ENCODE data around the gene HDAC3. TPM values are rescaled to one million over a fixed set of nuclear protein-coding genes. Genes with fewer than 3 reads are reported as not detected.

The HDAC3 gene
- total and polyA plus RNA-seq, 12 donors = 53.1 to 101 (median 80.5) TPM

DNA sequence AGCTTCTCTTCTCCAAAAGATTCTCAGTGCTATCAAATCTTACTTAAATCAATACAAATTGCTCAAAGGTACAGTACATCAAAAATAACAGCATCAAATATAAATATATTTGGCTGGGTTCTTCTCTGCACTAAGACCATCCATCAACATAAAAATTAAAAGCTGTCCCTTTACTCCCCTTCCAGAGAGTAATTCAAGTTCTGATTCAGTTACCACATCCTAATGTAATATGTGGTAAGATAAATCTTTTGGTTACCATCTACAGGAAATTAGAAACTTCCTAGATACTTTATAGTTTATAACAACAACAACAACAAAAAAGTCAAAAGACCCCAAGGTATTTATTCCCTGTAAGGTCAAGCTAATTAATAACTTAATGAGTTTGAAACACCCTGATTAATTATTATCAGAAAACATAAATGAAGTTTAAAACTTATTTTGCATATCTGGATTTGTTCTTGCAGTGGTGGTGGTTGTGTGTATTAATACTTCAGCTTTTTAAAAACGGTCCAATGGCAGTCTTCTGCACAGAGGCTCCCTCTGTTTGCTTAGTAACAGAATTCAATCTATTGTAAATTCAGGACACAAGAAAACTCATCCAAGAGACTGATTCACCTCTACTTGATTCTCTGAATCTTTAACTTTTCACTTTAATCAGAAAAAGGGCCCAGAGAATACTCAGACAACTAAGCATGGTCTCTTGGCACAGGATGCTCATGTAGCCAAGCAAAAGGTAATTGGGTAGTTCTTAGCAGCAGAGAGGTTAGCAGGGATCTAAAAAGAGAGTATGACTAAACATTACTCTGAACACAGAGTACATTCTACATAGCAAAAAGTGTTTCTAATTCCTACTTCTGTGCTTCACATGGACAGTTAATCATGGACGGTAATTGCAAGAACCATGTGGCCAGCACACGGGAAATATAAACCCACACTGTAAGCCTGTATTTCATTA, 38.0 kb downstream of the HDAC3 start:
- Histone ChIP-seq H3K4me3 (no peak overlapping the region), H3K9me3 (replicated peaks in 1 of 3) (no peaks in the 10 kb centered on the region), H3K27ac (peak overlapping the region in 1 of 5 donors; percentile 22), H3K36me3 (replicated peaks in 1 of 2) (no peaks in the 10 kb centered on the region), H3K27me3 (no peaks in the 10 kb centered on the region), H3K4me1 (replicated peaks in 1 of 2) (peaks cover under 1 to 12% of the 10 kb centered on the region in 2 donors)
- intact Hi-C loops (cut with DNase I) = no loop called here
- WGBS, 4 donors = 61 to 76% (median 63%) methylated on average over 3 of the region's 3 CpGs
- TF ChIP-seq POLR2A (IDR thresholded peaks at IDR 0.05) = no peak
- TF ChIP-seq, protein P1, sequence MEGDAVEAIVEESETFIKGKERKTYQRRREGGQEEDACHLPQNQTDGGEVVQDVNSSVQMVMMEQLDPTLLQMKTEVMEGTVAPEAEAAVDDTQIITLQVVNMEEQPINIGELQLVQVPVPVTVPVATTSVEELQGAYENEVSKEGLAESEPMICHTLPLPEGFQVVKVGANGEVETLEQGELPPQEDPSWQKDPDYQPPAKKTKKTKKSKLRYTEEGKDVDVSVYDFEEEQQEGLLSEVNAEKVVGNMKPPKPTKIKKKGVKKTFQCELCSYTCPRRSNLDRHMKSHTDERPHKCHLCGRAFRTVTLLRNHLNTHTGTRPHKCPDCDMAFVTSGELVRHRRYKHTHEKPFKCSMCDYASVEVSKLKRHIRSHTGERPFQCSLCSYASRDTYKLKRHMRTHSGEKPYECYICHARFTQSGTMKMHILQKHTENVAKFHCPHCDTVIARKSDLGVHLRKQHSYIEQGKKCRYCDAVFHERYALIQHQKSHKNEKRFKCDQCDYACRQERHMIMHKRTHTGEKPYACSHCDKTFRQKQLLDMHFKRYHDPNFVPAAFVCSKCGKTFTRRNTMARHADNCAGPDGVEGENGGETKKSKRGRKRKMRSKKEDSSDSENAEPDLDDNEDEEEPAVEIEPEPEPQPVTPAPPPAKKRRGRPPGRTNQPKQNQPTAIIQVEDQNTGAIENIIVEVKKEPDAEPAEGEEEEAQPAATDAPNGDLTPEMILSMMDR (IDR thresholded peaks at IDR 0.05) = no peak
- DNase-seq = no peak

DNA sequence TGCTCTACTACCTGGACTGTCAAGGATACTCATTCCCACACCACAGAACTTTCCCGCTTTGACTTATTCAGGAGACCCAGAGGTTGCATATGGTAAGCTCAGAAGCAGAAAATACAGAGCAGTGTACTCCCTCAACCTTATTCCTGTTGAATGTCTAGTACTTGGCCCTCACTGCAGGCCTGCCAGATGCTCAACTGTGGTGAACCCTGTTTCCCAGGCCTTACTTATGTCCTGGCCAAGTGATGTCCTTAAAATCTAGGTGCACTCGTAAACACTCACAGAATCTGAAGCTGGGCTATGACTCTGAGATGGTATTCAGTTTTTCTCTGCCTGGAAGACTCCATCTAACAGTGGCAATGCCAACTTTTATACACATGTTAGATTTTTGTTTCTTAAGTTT, 38.8 kb downstream of the HDAC3 start:
- no peak for DNase-seq
- Histone ChIP-seq H3K27me3 (no peaks in the 10 kb centered on the region), H3K4me3 (no peak overlapping the region), H3K36me3 (replicated peaks in 1 of 2) (no peaks in the 10 kb centered on the region), H3K27ac (no peak overlapping the region), H3K4me1 (replicated peaks in 1 of 2) (peaks cover 0 to 10% of the 10 kb centered on the region in 2 donors), H3K9me3 (replicated peaks in 1 of 3) (no peaks in the 10 kb centered on the region)
- intact Hi-C loops (cut with DNase I) = no loop called here
- WGBS, 4 donors = 93 to 100% (median 98%) methylated on average over 2 of the region's 2 CpGs
- TF ChIP-seq, protein P1 (IDR thresholded peaks at IDR 0.05) = no peak
- TF ChIP-seq POLR2A (IDR thresholded peaks at IDR 0.05) = no peak

DNA sequence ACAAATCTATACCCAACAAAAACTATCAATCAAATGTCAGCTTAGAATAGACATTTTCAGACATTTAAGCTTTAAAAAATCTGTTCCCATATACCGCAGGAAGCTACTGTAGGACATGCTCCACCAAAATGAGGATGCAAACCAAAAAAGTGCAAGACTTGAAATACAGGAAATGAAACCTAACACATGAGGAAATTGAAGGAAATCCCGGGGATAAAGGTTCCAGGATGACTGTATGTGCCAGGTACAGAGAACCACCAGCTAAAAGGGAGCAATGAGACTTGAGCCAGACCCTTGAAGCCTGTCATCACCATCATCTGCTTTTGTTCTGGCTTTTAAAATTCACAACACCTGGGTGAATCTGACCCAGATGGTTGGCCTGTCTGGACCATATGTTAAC, 39.3 kb downstream of the HDAC3 start:
- H3K27ac ChIP-seq = no peak overlapping the region

DNA sequence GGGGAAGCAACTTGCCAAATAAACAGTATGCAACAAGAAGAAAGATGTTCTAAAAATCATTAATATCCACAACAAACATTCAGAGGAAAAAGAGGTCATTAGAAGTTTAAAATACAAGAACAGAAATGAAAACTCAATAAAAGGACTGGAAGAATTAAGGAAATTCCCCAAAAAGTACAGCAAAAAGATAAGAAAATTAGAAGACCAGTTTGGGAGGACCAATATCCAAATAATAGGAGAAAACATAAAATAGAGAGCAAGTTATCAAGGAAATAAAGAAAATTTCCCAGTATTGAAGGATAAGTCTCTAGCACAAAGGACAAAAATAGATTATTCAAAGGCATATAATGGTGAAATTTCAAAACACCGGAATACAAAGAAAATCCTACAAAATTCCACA, 39.8 kb downstream of the HDAC3 start:
- Histone ChIP-seq H3K9me3 (replicated peaks in 1 of 3) (no peaks in the 10 kb centered on the region), H3K36me3 (replicated peaks in 1 of 2) (no peaks in the 10 kb centered on the region), H3K4me3 (no peak overlapping the region), H3K27ac (no peak overlapping the region), H3K4me1 (replicated peaks in 1 of 2) (peaks cover 0 to 10% of the 10 kb centered on the region in 2 donors), H3K27me3 (no peaks in the 10 kb centered on the region)
- no peak for DNase-seq
- intact Hi-C loops (cut with DNase I) = no loop called here
- TF ChIP-seq, protein P1 (IDR thresholded peaks at IDR 0.05) = no peak
- TF ChIP-seq POLR2A (IDR thresholded peaks at IDR 0.05) = no peak
- 98 to 100% (median 100%) methylated on average over 1 of the region's 1 CpG for WGBS, 4 donors

More for the DNA sequence above, 39.3 kb downstream of the HDAC3 start:
- DNase-seq = no peak
- Histone ChIP-seq H3K9me3 (replicated peaks in 1 of 3) (no peaks in the 10 kb centered on the region), H3K27me3 (no peaks in the 10 kb centered on the region), H3K36me3 (replicated peaks in 1 of 2) (no peaks in the 10 kb centered on the region), H3K4me3 (no peak overlapping the region), H3K4me1 (replicated peaks in 1 of 2) (peaks cover 0 to 10% of the 10 kb centered on the region in 2 donors)
- intact Hi-C loops (cut with DNase I) = no loop called here
- WGBS, 4 donors = 62 to 81% (median 72%) methylated on average over 2 of the region's 2 CpGs
- no peak for TF ChIP-seq POLR2A (IDR thresholded peaks at IDR 0.05)
